GM12874 (cell line): ENCODE measurements around the gene BCAS3.

Source experiments
- CTCF ChIP-seq: IDR thresholded peaks from 2 replicates; pipeline ENCODE4 v1.5.1; 2011; ENCODE audit warnings: low read depth, mild to moderate bottlenecking, control low read depth, low read length, moderate library complexity; ENCODE audit not compliant: insufficient read depth

Gene BCAS3

DNA sequence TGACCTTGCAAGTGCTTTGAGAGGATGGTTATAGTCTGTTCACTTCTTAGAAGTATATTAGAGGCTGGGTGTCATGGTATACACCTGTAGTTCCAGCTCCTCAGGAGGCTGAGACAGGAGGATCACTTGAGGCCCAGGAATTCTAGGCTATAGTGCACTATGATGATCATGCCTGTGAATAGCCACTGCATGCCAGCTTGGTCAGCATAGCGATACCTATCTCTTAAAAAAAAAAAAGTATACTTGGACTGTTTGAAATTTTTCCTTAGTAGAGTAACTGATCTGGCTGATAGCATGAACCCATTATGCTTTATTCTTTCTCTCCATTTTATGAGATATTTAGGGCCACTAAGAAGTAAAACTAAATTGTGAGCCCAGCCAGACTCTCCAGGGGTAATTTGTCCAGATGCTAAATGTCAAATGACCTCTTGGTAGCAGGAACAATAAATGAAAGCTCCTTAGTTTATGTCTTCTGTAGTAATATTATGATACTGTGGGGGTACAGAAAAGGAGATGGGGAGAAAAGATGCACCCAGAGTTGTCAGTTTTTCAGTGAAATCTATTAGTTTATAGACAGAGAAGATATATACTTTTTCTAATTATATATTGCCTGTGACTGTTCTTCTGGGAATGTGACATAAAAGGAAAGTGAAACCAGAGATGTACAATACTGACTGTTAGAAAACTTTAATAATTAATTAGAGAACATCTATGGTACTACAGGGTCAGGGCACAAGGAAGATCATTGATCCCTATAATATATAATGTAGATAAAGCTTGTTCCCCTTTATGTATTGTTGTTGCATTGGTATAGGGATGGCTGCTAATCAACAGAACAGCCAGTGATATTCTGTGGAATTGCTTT lies 386.7 kb downstream of the BCAS3 start:
- no peak for TF ChIP-seq CTCF

GRCh38 chr17:61065263-61065773 lies 387.7 kb downstream of the BCAS3 start:
- no peak for TF ChIP-seq CTCF

DNA sequence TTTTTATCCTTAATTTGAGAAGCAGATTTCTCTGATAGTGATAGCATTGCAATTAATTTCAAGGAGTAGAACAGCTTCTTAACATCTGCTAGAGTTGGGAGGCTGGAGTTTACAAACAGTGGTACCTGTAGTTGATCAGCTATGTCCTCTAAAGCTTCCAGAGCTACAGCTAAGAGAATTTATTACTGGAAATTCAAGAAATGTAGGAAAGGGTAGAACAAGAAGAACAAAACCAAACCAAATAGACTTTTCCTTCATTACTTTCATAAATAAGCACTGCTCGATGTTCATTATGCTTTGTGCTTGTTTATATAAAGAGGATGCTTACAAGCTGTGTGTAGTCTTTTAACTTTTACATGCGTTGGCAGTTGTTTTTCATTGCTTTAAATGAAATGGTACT lies 388.4 kb downstream of the BCAS3 start:
- no peak for TF ChIP-seq CTCF

- no peak for TF ChIP-seq CTCF
Observed at GRCh38 chr17:61070649-61071048, 393.0 kb downstream of the BCAS3 start.

- TF ChIP-seq CTCF: no peak
Observed at GRCh38 chr17:61072648-61073047, 395.0 kb downstream of the BCAS3 start.

DNA sequence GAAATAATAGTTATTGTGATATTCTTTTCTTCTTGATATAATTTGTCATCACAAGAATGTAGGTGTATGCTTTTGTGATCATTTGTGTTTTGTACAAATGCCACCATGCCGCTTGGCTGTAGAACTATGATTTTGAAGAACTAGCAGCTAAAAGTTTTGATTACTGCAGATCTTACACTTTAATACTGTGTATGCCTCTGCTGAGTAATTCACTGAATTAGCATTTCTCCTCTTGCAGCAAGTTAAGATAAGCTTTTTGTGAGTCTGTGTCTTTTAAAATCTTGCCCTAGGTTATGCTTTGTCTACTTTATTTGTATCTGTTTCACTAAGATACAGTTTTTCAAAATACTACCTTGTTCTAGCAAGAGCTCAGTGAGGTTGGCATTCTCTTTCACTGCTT lies 395.5 kb downstream of the BCAS3 start:
- TF ChIP-seq CTCF: no peak

DNA sequence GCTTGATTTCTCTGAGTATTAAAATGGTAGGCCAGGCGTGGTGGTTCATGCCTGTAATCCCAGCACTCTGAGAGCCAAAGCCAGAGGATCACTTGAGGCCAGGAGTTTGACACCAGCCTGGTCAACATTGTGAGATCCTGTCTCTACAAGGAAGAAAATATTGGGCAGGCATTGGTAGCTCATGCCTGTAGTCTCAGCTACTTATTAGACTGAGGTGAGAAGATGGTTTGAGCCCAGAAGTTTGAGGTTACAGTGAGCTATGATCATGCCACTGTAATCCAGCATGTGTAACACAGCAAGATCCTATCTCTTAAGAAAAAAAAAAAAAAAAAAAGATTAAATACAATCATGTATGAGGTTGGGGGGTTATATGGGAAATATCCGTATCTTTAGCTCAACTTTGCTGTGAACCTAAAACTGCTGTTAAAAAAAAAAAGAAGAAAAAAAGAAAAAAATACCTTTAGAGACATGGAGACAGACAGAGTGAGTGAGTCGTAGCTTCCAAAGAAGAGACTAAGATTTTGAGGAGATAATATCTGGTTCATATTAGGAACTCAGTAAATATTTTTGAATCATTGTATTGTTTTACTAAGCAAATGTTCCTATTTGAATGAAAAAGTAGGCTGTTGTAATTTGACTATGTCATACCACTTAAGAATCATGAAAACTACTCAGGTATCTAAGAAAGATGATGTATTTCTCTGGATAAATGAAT lies 396.3 kb downstream of the BCAS3 start:
- TF ChIP-seq CTCF: no peak
